ENCODE results near the gene PLEKHA8. TPM values are rescaled to one million over a fixed set of nuclear protein-coding genes. Genes with fewer than 3 reads are reported as not detected.

The PLEKHA8 gene
- total and polyA plus RNA-seq, 11 donors, result 1.5 to 6.8 (median 4.1) TPM

GRCh38 chr7:30175636-30176147 is 147.5 kb downstream of the PLEKHA8 start:
- Histone ChIP-seq H3K4me1 (peaks cover 0 to 88% (median 45%) of the 10 kb centered on the region in 12 donors), H3K9me3 (no peaks in the 10 kb centered on the region), H3K27ac (peak overlapping the region in 3 of 12 donors; percentile 20 to 82 (median 76)), H3K36me3 (no peaks in the 10 kb centered on the region), H3K27me3 (no peaks in the 10 kb centered on the region), H3K4me3 (no peak overlapping the region)
- no peak for ATAC-seq
- intact Hi-C loops (cut with DNase I), result loop anchor here in 4 of 10 donors (5.0 to 10.0 kb wide), 3 partner anchors 52 to 79 kb away; no protein-coding TSS in a partner anchor
- TF ChIP-seq, protein P1, sequence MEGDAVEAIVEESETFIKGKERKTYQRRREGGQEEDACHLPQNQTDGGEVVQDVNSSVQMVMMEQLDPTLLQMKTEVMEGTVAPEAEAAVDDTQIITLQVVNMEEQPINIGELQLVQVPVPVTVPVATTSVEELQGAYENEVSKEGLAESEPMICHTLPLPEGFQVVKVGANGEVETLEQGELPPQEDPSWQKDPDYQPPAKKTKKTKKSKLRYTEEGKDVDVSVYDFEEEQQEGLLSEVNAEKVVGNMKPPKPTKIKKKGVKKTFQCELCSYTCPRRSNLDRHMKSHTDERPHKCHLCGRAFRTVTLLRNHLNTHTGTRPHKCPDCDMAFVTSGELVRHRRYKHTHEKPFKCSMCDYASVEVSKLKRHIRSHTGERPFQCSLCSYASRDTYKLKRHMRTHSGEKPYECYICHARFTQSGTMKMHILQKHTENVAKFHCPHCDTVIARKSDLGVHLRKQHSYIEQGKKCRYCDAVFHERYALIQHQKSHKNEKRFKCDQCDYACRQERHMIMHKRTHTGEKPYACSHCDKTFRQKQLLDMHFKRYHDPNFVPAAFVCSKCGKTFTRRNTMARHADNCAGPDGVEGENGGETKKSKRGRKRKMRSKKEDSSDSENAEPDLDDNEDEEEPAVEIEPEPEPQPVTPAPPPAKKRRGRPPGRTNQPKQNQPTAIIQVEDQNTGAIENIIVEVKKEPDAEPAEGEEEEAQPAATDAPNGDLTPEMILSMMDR (IDR thresholded peaks at IDR 0.05), result no peak
- TF ChIP-seq POLR2A (IDR thresholded peaks at IDR 0.05), result no peak
- no peak for DNase-seq
- 78 to 86% (median 80%) methylated on average over 7 of the region's 7 CpGs for WGBS, 4 donors

DNA sequence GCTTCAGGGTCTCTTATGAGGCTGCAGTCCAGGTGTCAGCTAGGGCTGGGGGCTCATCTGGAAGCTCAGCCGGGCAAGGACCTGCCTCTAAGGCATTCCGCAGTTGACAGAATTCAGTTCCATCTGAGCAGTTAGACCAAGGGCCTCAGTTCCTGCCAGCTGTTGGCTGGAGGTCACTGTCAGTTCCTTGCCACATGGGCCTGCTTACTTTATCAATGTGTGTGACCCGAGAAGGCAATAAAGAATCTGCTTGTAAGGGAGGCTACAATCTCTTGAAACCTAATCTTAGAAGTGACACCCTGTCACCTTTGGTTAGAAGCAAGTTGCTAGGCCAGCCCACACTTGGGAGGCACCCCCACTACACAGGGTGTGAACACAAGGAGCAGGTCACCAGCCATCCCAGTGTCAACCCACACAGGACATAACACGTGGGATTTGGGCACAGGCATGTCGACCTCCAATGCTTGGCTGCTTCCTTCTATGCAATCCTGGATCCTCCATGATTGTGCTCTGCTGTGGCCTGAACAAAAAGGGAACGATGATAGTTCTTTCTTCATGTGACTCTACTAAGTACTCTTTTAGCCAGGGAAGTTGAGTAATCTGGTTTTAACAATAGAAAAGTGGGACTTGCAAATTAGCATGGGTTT is 148.4 kb downstream of the PLEKHA8 start:
- H3K4me3 ChIP-seq, result no peak overlapping the region
- H3K27me3 ChIP-seq, result no peaks in the 10 kb centered on the region
- 75 to 82% (median 79%) methylated on average over 5 to 6 of the region's 6 CpGs for WGBS, 4 donors
- DNase-seq (no peak), ATAC-seq (no peak)
- H3K27ac ChIP-seq, result peak overlapping the region in 1 of 12 donors; percentile 77
- TF ChIP-seq, protein P1 (IDR thresholded peaks at IDR 0.05), result no peak
- no peak for TF ChIP-seq POLR2A (IDR thresholded peaks at IDR 0.05)
- H3K36me3 ChIP-seq, result no peaks in the 10 kb centered on the region
- peaks cover 0 to 79% (median 45%) of the 10 kb centered on the region in 12 donors for H3K4me1 ChIP-seq
- H3K9me3 ChIP-seq, result no peaks in the 10 kb centered on the region
- intact Hi-C loops (cut with DNase I), result loop anchor here in 4 of 10 donors (5.0 to 10.0 kb wide), 3 partner anchors 51 to 78 kb away; no protein-coding TSS in a partner anchor

DNA sequence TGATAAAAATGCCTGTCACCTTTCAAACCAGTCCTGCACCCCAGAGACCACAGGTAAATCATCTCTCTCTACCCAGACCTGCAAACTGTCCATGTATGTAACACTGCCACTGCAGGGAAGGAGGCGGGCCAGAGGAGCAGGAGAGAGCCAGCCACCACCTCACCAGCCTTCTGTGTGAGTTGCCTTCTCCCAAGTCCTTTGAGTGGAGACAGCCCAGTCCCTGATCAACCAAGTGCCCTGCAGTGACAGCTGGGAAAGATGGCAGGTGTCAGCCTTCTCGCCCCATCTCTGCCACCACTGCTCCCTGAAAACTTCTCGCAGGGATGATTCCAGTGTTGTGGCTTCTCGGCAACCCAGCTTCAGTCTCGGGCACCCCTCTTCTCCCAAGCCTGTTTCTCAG is 149.0 kb downstream of the PLEKHA8 start:
- no peak for TF ChIP-seq POLR2A (IDR thresholded peaks at IDR 0.05)
- TF ChIP-seq, protein P1 (IDR thresholded peaks at IDR 0.05), result no peak
- no peaks in the 10 kb centered on the region for H3K9me3 ChIP-seq
- H3K4me1 ChIP-seq, result peaks cover 0 to 74% (median 45%) of the 10 kb centered on the region in 12 donors
- DNase-seq (no peak), ATAC-seq (no peak)
- no peaks in the 10 kb centered on the region for H3K27me3 ChIP-seq
- H3K27ac ChIP-seq, result peak overlapping the region in 1 of 12 donors; percentile 77
- H3K36me3 ChIP-seq, result no peaks in the 10 kb centered on the region
- no peak overlapping the region for H3K4me3 ChIP-seq
- intact Hi-C loops (cut with DNase I), result loop anchor here in 4 of 10 donors (5.0 to 10.0 kb wide), 3 partner anchors 50 to 78 kb away; no protein-coding TSS in a partner anchor
- WGBS, 4 donors, result 92 to 98% (median 94%) methylated on average over 5 of the region's 5 CpGs

- ATAC-seq (no peak), DNase-seq (no peak)
- Histone ChIP-seq H3K27me3 (no peaks in the 10 kb centered on the region), H3K9me3 (no peaks in the 10 kb centered on the region), H3K4me3 (no peak overlapping the region), H3K4me1 (peaks cover 0 to 74% (median 43%) of the 10 kb centered on the region in 12 donors), H3K36me3 (no peaks in the 10 kb centered on the region), H3K27ac (peak overlapping the region in 1 of 12 donors; percentile 77)
- intact Hi-C loops (cut with DNase I), result loop anchor here in 4 of 10 donors (5.0 to 10.0 kb wide), 3 partner anchors 49 to 77 kb away; no protein-coding TSS in a partner anchor
- TF ChIP-seq POLR2A (IDR thresholded peaks at IDR 0.05), result no peak
- TF ChIP-seq, protein P1 (IDR thresholded peaks at IDR 0.05), result no peak
- WGBS, 4 donors, result 34 to 75% (median 51%) methylated on average over 3 of the region's 3 CpGs
Measured at GRCh38 chr7:30177965-30178364, 149.8 kb downstream of the PLEKHA8 start.
